ENCODE results near the gene OR51D1. TPM values are rescaled to one million over a fixed set of nuclear protein-coding genes. Genes with fewer than 3 reads are reported as not detected.

Gene OR51D1
- total RNA-seq, 4 donors from 2014 or later: not detected

DNA sequence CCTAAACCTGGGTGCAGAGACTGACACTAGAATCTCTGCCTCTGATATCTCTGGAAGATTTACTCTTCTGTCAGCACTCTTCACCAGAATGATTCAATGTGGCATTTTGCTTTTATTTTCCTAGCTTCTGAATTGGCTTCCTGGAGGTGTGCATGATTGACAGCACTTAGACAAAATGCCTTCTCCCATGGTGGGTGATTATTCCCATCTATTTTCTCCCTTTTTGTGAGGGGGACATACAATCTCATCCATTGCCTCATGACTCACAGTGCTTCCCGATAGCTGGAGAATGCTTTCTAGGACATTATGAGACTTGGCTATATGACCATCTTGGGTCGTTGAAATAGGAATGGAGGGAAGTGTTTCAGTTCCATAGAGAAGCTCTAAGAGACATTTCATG is 25.3 kb upstream of the OR51D1 start:
- intact Hi-C loops (cut with DNase I; ENCODE audit: low total_unique reads) (no loop called here), in situ Hi-C loops (cut with MboI; ENCODE audit: low sequenced_read_pairs in 4 of 4) (loop anchor here in 1 of 4 donors (25.0 kb wide), 1 partner anchor 775 kb away; the partner anchor contains the start of gene RHOG)
- H3K9me3 ChIP-seq: no peaks in the 10 kb centered on the region
- no peak overlapping the region for H3K27ac ChIP-seq
- no peak for ATAC-seq
- no peak for DNase-seq
- TF ChIP-seq POLR2A (IDR thresholded peaks at IDR 0.05): no peak
- TF ChIP-seq CTCF (IDR thresholded peaks at IDR 0.05 in 4 of 5, conservative IDR thresholded peaks at IDR 0.05 in 1 of 5): no peak
- no peak overlapping the region for H3K4me3 ChIP-seq
- no peaks in the 10 kb centered on the region for H3K36me3 ChIP-seq
- H3K27me3 ChIP-seq: no peaks in the 10 kb centered on the region
- peaks cover 6 to 9% of the 10 kb centered on the region in 2 donors for H3K4me1 ChIP-seq

GRCh38 chr11:4615856-4616444 is 21.3 kb upstream of the OR51D1 start:
- Histone ChIP-seq H3K27ac (no peak overlapping the region), H3K4me3 (no peak overlapping the region), H3K9me3 (no peaks in the 10 kb centered on the region), H3K36me3 (no peaks in the 10 kb centered on the region), H3K27me3 (no peaks in the 10 kb centered on the region), H3K4me1 (no peaks in the 10 kb centered on the region)
- in situ Hi-C loops (cut with MboI; ENCODE audit: low sequenced_read_pairs in 4 of 4) (loop anchor here in 1 of 4 donors (25.0 kb wide), 1 partner anchor 779 kb away; the partner anchor contains the start of gene RHOG), intact Hi-C loops (cut with DNase I; ENCODE audit: low total_unique reads) (no loop called here)
- TF ChIP-seq CTCF (IDR thresholded peaks at IDR 0.05 in 4 of 5, conservative IDR thresholded peaks at IDR 0.05 in 1 of 5): no peak
- no peak for TF ChIP-seq POLR2A (IDR thresholded peaks at IDR 0.05)
- ATAC-seq: no peak
- no peak for DNase-seq

DNA sequence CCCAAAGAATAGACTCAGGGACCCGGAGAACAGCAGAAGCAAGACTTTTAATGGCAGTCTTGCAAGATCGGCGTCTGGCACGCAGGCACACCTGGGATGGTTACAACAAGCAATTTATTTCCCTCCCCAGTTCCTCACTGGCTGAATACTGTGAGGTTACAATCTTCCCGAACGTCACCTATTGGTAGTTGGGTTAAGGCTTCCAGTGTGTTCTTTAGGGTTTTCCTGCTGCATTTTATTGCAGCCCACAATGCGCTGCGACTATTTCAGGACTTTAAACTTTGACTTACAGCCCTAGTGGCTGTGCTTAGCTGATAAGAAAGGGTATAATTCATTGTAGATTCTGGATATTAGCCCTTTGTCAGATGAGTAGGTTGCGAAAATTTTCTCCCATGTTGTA is 17.8 kb upstream of the OR51D1 start:
- no peak overlapping the region for H3K4me3 ChIP-seq
- intact Hi-C loops (cut with DNase I; ENCODE audit: low total_unique reads) (no loop called here), in situ Hi-C loops (cut with MboI; ENCODE audit: low sequenced_read_pairs in 4 of 4) (loop anchor here in 1 of 4 donors (25.0 kb wide), 1 partner anchor 782 kb away; the partner anchor contains the start of gene RHOG)
- TF ChIP-seq POLR2A (IDR thresholded peaks at IDR 0.05) (no peak), CTCF (IDR thresholded peaks at IDR 0.05 in 4 of 5, conservative IDR thresholded peaks at IDR 0.05 in 1 of 5) (no peak)
- H3K27me3 ChIP-seq: no peaks in the 10 kb centered on the region
- H3K36me3 ChIP-seq: no peaks in the 10 kb centered on the region
- ATAC-seq: no peak
- no peaks in the 10 kb centered on the region for H3K9me3 ChIP-seq
- DNase-seq: no peak
- no peak overlapping the region for H3K27ac ChIP-seq
- H3K4me1 ChIP-seq: no peaks in the 10 kb centered on the region

DNA sequence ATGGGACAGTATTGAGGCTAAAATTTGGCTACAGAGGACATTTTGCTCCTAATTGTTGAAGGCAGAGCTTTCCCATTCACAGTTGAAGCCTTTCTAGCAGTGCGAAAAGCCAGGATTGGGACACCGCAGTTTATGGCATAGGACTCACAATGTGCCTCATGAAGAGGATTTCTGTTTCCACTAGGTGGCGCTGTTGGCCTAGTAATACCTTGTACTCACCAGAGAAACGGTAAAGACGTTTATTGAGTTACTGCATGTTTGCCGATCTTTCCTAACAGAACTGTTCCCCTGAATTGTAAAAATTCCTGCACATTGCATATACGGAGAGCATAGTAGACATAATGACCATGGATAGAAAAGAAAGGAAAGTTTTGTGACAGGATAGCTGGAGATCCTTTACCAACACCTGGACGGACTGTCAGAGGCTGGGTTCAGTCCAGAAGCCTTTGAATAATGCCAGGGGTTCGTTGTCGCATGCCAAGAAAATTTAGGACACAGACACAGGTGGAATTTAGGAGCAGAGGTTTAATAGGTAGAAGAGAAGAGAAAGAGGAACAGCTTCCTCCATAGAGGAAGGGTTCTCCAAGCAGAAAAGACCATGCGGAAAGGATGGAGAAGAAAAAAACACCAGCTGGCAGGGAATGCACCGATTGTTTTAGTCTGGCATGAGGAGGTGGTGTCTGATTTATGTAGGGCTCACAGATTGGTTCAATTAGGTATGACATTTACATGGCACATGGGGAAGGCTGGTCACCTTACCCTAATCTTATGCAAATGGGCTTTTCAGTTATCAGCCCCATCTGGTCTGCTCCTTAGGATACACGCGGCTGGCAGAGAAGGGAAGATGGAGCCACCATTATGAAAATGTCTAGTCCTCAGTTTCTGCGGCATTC is 10.8 kb upstream of the OR51D1 start:
- H3K36me3 ChIP-seq: no peaks in the 10 kb centered on the region
- TF ChIP-seq POLR2A (IDR thresholded peaks at IDR 0.05) (no peak), CTCF (IDR thresholded peaks at IDR 0.05 in 4 of 5, conservative IDR thresholded peaks at IDR 0.05 in 1 of 5) (peak in 4 of 5 experiments; percentile 35 to 58 (median 46))
- H3K9me3 ChIP-seq: no peaks in the 10 kb centered on the region
- ATAC-seq (no peak), DNase-seq (no peak)
- H3K27ac ChIP-seq: no peak overlapping the region
- no peak overlapping the region for H3K4me3 ChIP-seq
- in situ Hi-C loops (cut with MboI; ENCODE audit: low sequenced_read_pairs in 4 of 4): loop anchor here in 2 of 4 donors (25.0 kb wide), 3 partner anchors 361 to 1186 kb away; partner anchors contain the start of genes OR51L1 (in 1 of the 2) and OR52N2 (in 1 of the 2)
- no peaks in the 10 kb centered on the region for H3K27me3 ChIP-seq
- intact Hi-C loops (cut with DNase I; ENCODE audit: low total_unique reads): no loop called here
- H3K4me1 ChIP-seq: no peaks in the 10 kb centered on the region
